H1 (cell line): ENCODE data around the gene WDFY4. TPM values are rescaled to one million over a fixed set of nuclear protein-coding genes. Genes with fewer than 3 reads are reported as not detected.

Experiments
- CTCF ChIA-PET: fragments of 300-600 bp; sonication (Branson Sonifier 250); formaldehyde crosslinking; loops from one replicate; lab custom pipeline; 2021; ENCODE audit not compliant: partially characterized antibody; lab: Charles Lee
- POLR2A ChIA-PET: fragments of 300-600 bp; sonication (Branson Sonifier 250); formaldehyde crosslinking; loops from one replicate; lab custom pipeline; 2021; ENCODE audit warnings: inconsistent platforms; ENCODE audit not compliant: partially characterized antibody; lab: Charles Lee
- DNase-seq, 2 experiments: peaks; one replicate each; pipeline versions ENCODE4 v3.0.0 to v3.0.0-alpha.2; 2010 to 2022; ENCODE audit warnings: low spot score in 2 of 2, low read depth in 1 of 2, mixed read lengths in 1 of 2
- FAIRE-seq: peaks from 2 replicates; lab custom pipeline; 2011; peaks lifted over from hg19 to GRCh38; lab: Jason Lieb, UNC
- H2AFZ ChIP-seq: 2 replicates; pipeline ENCODE4 v1.8.1; 2012; ENCODE audit warnings: low read length, inconsistent platforms
- H2AK5ac ChIP-seq: 2 replicates; pipeline ENCODE4 v1.6.1; 2013; ENCODE audit warnings: low read depth, low read length
- H2BK120ac ChIP-seq: replicated peaks from 2 replicates; pipeline ENCODE3; 2013; ENCODE audit warnings: low read depth, low read length, inconsistent platforms
- H2BK12ac ChIP-seq: 2 replicates; pipeline ENCODE4 v1.6.1; 2013; ENCODE audit warnings: low read depth, low read length
- H2BK15ac ChIP-seq: 2 replicates; pipeline ENCODE4 v1.6.1; 2013; ENCODE audit warnings: low read length
- H2BK20ac ChIP-seq: 2 replicates; pipeline ENCODE4 v1.6.1; 2013; ENCODE audit warnings: low read length
- H2BK5ac ChIP-seq: 2 replicates; pipeline ENCODE4 v1.6.1; 2013; ENCODE audit warnings: low read depth, low read length
- H3K14ac ChIP-seq: 2 replicates; pipeline ENCODE4 v1.6.1; 2013; ENCODE audit warnings: inconsistent platforms; ENCODE audit not compliant: insufficient read length
- H3K18ac ChIP-seq: 2 replicates; pipeline ENCODE4 v1.6.1; 2013; ENCODE audit warnings: low read length; ENCODE audit errors: extremely low read depth
- H3K23ac ChIP-seq: 2 replicates; pipeline ENCODE4 v1.6.1; 2013; ENCODE audit warnings: inconsistent platforms; ENCODE audit not compliant: insufficient read length
- H3K23me2 ChIP-seq: 2 replicates; pipeline ENCODE4 v1.6.1; 2013; ENCODE audit warnings: low read depth, low read length
- H3K27ac ChIP-seq: 2 replicates; pipeline ENCODE4 v1.6.1; 2011; ENCODE audit warnings: low read depth, low read length, inconsistent platforms
- H3K27me3 ChIP-seq, 4 experiments: replicated peaks in 1 of 4; 1 replicate in 1 of 4; 2 replicates in 3 of 4; pipeline versions ENCODE4 v1.6.1 to v1.8.1; 2011 to 2013; ENCODE audit warnings: low read length in 3 of 4, mild to moderate bottlenecking in 3 of 4, inconsistent platforms in 2 of 4, mixed read lengths in 2 of 4, moderate library complexity in 1 of 4; ENCODE audit not compliant: control insufficient read depth in 3 of 4, insufficient read depth in 3 of 4; ENCODE audit errors: extremely low read depth in 1 of 4
- H3K36me3 ChIP-seq, 4 experiments: 2 replicates each; pipeline versions ENCODE4 v1.6.1 to v1.8.1; 2011 to 2013; ENCODE audit warnings: mild to moderate bottlenecking in 4 of 4, low read length in 3 of 4, moderate library complexity in 2 of 4, control low read depth in 1 of 4, inconsistent platforms in 1 of 4; ENCODE audit not compliant: insufficient read depth in 4 of 4, control insufficient read depth in 2 of 4
- H3K4ac ChIP-seq: replicated peaks from 2 replicates; pipeline ENCODE3; 2013; ENCODE audit warnings: low read length, low read depth, mixed read lengths, inconsistent platforms; ENCODE audit not compliant: insufficient read length
- H3K4me1 ChIP-seq, 4 experiments: replicated peaks in 1 of 4; 1 replicate in 1 of 4; 2 replicates in 3 of 4; pipeline versions ENCODE4 v1.6.1 to v1.8.1; 2011 to 2013; ENCODE audit warnings: low read length in 3 of 4, inconsistent platforms in 2 of 4, mixed read lengths in 1 of 4; ENCODE audit not compliant: insufficient read depth in 4 of 4, control insufficient read depth in 3 of 4
- H3K4me2 ChIP-seq, 2 experiments: 2 replicates each; pipeline versions ENCODE4 v1.6.1 to v1.8.1; 2011 to 2013; ENCODE audit warnings: low read depth in 2 of 2, low read length in 2 of 2, control low read depth in 1 of 2, inconsistent platforms in 1 of 2, mild to moderate bottlenecking in 1 of 2; ENCODE audit not compliant: insufficient read depth in 1 of 2
- H3K4me3 ChIP-seq, 4 experiments: fragments of 200-600, 300-600 bp in 1 of 4; sonication (generic), shearing (Covaris generic), sonication (Bioruptor Twin) in 1 of 4; 2 replicates each; pipeline versions ENCODE4 v1.5.1 to v1.8.1; 2011 to 2016; ENCODE audit warnings: low read length in 4 of 4, low read depth in 3 of 4, control low read depth in 2 of 4, inconsistent platforms in 2 of 4, mild to moderate bottlenecking in 2 of 4, mixed read lengths in 1 of 4, moderate library complexity in 1 of 4; ENCODE audit not compliant: insufficient read depth in 2 of 4; ENCODE audit errors: extremely low read depth in 1 of 4
- H3K56ac ChIP-seq: replicated peaks from 2 replicates; pipeline ENCODE3; 2013; ENCODE audit warnings: low read depth, mild to moderate bottlenecking, mixed read lengths, low read length, inconsistent platforms; ENCODE audit not compliant: insufficient read length
- H3K79me1 ChIP-seq: 2 replicates; pipeline ENCODE4 v1.6.1; 2013; ENCODE audit warnings: low read depth, low read length, control low read depth
- H3K79me2 ChIP-seq, 2 experiments: 2 replicates each; pipeline versions ENCODE4 v1.6.1 to v1.8.1; 2012 to 2013; ENCODE audit warnings: low read length in 2 of 2, mild to moderate bottlenecking in 2 of 2, inconsistent platforms in 1 of 2; ENCODE audit not compliant: insufficient read depth in 2 of 2, control insufficient read depth in 1 of 2
- H3K9ac ChIP-seq, 4 experiments: replicated peaks in 1 of 4; 1 replicate in 1 of 4; 2 replicates in 3 of 4; pipeline versions ENCODE4 v1.6.1 to v1.8.1; 2011 to 2013; ENCODE audit warnings: low read depth in 3 of 4, low read length in 3 of 4, control low read depth in 2 of 4, mild to moderate bottlenecking in 2 of 4, moderate library complexity in 2 of 4, inconsistent platforms in 1 of 4; ENCODE audit errors: extremely low read depth in 1 of 4
- H3K9me3 ChIP-seq, 2 experiments: 2 replicates each; pipeline versions ENCODE4 v1.6.1 to v1.8.1; 2012 to 2013; ENCODE audit warnings: mild to moderate bottlenecking in 2 of 2, moderate library complexity in 2 of 2, control low read depth in 1 of 2, inconsistent platforms in 1 of 2, low read depth in 1 of 2, low read length in 1 of 2, mixed read lengths in 1 of 2; ENCODE audit not compliant: insufficient read depth in 2 of 2
- H4K20me1 ChIP-seq, 2 experiments: replicated peaks in 1 of 2; 2 replicates each; pipeline versions ENCODE3 to v1.8.1; 2011 to 2013; ENCODE audit warnings: inconsistent platforms in 2 of 2, low read length in 2 of 2, mild to moderate bottlenecking in 1 of 2; ENCODE audit not compliant: insufficient read depth in 2 of 2, control insufficient read depth in 1 of 2
- H4K5ac ChIP-seq: 2 replicates; pipeline ENCODE4 v1.6.1; 2013; ENCODE audit warnings: low read length, low read depth, mixed read lengths, inconsistent platforms; ENCODE audit not compliant: insufficient read length
- H4K8ac ChIP-seq: 2 replicates; pipeline ENCODE4 v1.8.0; 2013; ENCODE audit warnings: mild to moderate bottlenecking, moderate library complexity, low read length, inconsistent platforms; ENCODE audit not compliant: insufficient read depth; ENCODE audit errors: extremely low read depth
- H4K91ac ChIP-seq: replicated peaks from 2 replicates; pipeline ENCODE3; 2013; ENCODE audit warnings: low read length, mixed read lengths, inconsistent platforms; ENCODE audit not compliant: insufficient read length
- ATF3 ChIP-seq: IDR thresholded peaks from 2 replicates; pipeline ENCODE4 v1.6.1; 2011; ENCODE audit warnings: low read depth, mild to moderate bottlenecking, low read length; ENCODE audit not compliant: insufficient read depth
- BACH1 ChIP-seq: IDR thresholded peaks from 2 replicates; pipeline ENCODE4 v1.6.1; 2012; ENCODE audit warnings: low read length, improper control_type of control experiment
- BRCA1 ChIP-seq: IDR thresholded peaks from 2 replicates; pipeline ENCODE4 v1.6.1; 2012; ENCODE audit warnings: low read depth, low read length, improper control_type of control experiment
- CEBPB ChIP-seq: IDR thresholded peaks from 2 replicates; pipeline ENCODE4 v1.6.1; 2012; ENCODE audit warnings: low read depth, low read length
- CHD1 ChIP-seq: IDR thresholded peaks from 2 replicates; pipeline ENCODE4 v1.6.1; 2012; ENCODE audit warnings: low read depth, low read length, improper control_type of control experiment
- CTBP2 ChIP-seq: IDR thresholded peaks from 2 replicates; pipeline ENCODE4 v1.7.0; 2011; ENCODE audit warnings: borderline replicate concordance, mild to moderate bottlenecking, moderate library complexity, mixed read lengths, low read length; ENCODE audit not compliant: insufficient read depth, insufficient read length
- GABPA ChIP-seq: IDR thresholded peaks from 2 replicates; pipeline ENCODE4 v1.6.1; 2011; ENCODE audit warnings: mild to moderate bottlenecking, low read length, moderate library complexity, borderline replicate concordance; ENCODE audit not compliant: insufficient read depth
- HDAC6 ChIP-seq: IDR thresholded peaks from one replicate; pipeline ENCODE4 v1.7.1; 2012; ENCODE audit warnings: low read depth, mild to moderate bottlenecking, inconsistent platforms, low read length, moderate library complexity
- KDM5A ChIP-seq: fragments of 200-600 bp; IDR thresholded peaks from 2 replicates; pipeline ENCODE4 v1.7.1; 2012; ENCODE audit warnings: mild to moderate bottlenecking, low read length, inconsistent platforms, mixed read lengths
- POLR2A ChIP-seq, 2 experiments: IDR thresholded peaks; 1 replicate in 1 of 2; 2 replicates in 1 of 2; pipeline ENCODE4 v1.6.1; 2011; ENCODE audit warnings: low read depth in 2 of 2, low read length in 2 of 2, mild to moderate bottlenecking in 2 of 2; ENCODE audit errors: control extremely low read depth in 1 of 2
- RFX5 ChIP-seq: IDR thresholded peaks from 2 replicates; pipeline ENCODE4 v1.6.1; 2011; ENCODE audit warnings: low read depth, low read length, improper control_type of control experiment, borderline replicate concordance
- SIRT6 ChIP-seq: IDR thresholded peaks from one replicate; pipeline ENCODE4 v1.7.1; 2012; ENCODE audit warnings: low read length, inconsistent platforms
- SP4 ChIP-seq: IDR thresholded peaks from 2 replicates; pipeline ENCODE4 v1.6.1; 2012; ENCODE audit warnings: low read length, inconsistent platforms
- TCF12 ChIP-seq: IDR thresholded peaks from 2 replicates; pipeline ENCODE4 v1.6.1; 2011; ENCODE audit warnings: low read depth, mild to moderate bottlenecking, low read length
- YY1 ChIP-seq: IDR thresholded peaks from 2 replicates; pipeline ENCODE4 v1.6.1; 2011; ENCODE audit warnings: low read depth, mild to moderate bottlenecking, low read length
- WGBS, 2 experiments: shearing (Covaris generic) in 1 of 2; methylation state at CpG; one replicate each; pipeline versions ENCODE4 v1.1.6 to v1.1.7; 2013 to 2015; ENCODE audit warnings: low lambda C conversion rate in 2 of 2, mixed read lengths in 2 of 2, inconsistent platforms in 1 of 2, low coverage in 1 of 2, missing lambda C conversion rate in 1 of 2; ENCODE audit not compliant: insufficient replicate concordance in 2 of 2, insufficient coverage in 1 of 2, insufficient read length in 1 of 2; ENCODE audit errors: extremely low coverage in 1 of 2, missing lambda C conversion rate in 1 of 2; 5-methylcytosine and 5-hydroxymethylcytosine counted together
- polyA plus RNA-seq, 7 experiments: library from polyadenylated mRNA; depleted of rRNA in 3 of 7; stranded (reverse) in 5 of 7; unstranded in 2 of 7; fragments of >200 nt in 5 of 7; fragments of 200-250 nt in 2 of 7; gene quantifications; 1 replicate in 5 of 7; 2 replicates in 1 of 7; 4 replicates in 1 of 7; pipeline versions ENCODE4 v1.2.1 to v1.2.3, GENCODE V29; 2011 to 2013; ENCODE audit warnings: missing spikeins in 2 of 7, mixed read lengths in 2 of 7
- total RNA-seq: library from RNA; stranded (reverse); fragmentation: NEBNext Ultra II Directional; extraction: Animal tissue kit (Norgen Biotek cat#: 25700); gene quantifications from 2 replicates; pipeline ENCODE4 v1.2.1, GENCODE V29; 2021
- TF ChIP-seq, protein P1 (sequence below): IDR thresholded peaks from 2 replicates; pipeline ENCODE4 v1.6.1; 2012; ENCODE audit warnings: inconsistent platforms

Gene WDFY4
- total and polyA plus RNA-seq, 2 of the 8 experiments (the other 6 are each of a cell fraction or from before 2014, with no cell fraction given), result not detected

DNA sequence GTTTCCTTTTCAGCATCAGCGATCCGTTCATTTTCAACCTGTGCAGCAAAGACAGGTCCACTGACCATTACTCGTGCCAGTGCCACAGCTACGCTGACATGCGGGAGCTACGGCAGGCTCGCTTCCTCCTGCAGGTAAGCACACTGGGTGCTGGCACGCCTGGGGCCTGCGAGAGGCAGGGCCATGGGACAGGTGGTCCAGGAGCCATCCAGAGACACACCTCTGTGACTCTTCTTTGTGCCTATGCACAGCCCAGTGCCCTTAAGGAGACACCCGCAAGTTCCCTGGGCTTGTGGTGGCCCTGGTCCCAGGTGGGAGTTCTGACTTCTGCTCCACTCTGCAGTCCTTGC is 212.7 kb downstream of the WDFY4 start:
- Histone ChIP-seq H4K91ac (no peak overlapping the region), H3K27me3 (no peaks in the 10 kb centered on the region; a peak in 1 of 7 replicates), H3K14ac (no peak overlapping the region), H3K23me2 (no peaks in the 10 kb centered on the region), H2BK15ac (no peak overlapping the region), H3K4me2 (no peak overlapping the region), H3K56ac (no peak overlapping the region), H4K5ac (no peak overlapping the region), H4K8ac (no peak overlapping the region), H2AK5ac (no peak overlapping the region), H3K79me1 (no peaks in the 10 kb centered on the region), H3K23ac (no peak overlapping the region), H3K18ac (no peak overlapping the region), H4K20me1 (no peaks in the 10 kb centered on the region), H2AFZ (no peak overlapping the region), H2BK20ac (no peak overlapping the region), H3K4me1 (no peaks in the 10 kb centered on the region), H2BK5ac (no peak overlapping the region), H3K36me3 (no peaks in the 10 kb centered on the region), H2BK12ac (no peak overlapping the region), H3K9me3 (no peaks in the 10 kb centered on the region), H3K9ac (no peak overlapping the region), H3K4me3 (no peak overlapping the region), H3K27ac (no peak overlapping the region), H3K79me2 (no peaks in the 10 kb centered on the region), H3K4ac (no peak overlapping the region), H2BK120ac (no peak overlapping the region)
- no peak for DNase-seq
- ChIA-PET POLR2A (no interaction called here), CTCF (interaction anchor here (1.8 to 2.6 kb wide), 4 partner anchors 8 to 15 kb away, joined by 4 to 14 read pairs (median 8); no protein-coding TSS in a partner anchor)
- WGBS, 2 experiments, result 92% methylated on average over 10 of the region's 10 CpGs; no CpG with 5 or more reads in 1 of the 2 experiments
- no peak for FAIRE-seq
- no peak for TF ChIP-seq CTBP2
- TF ChIP-seq SIRT6, result no peak
- TF ChIP-seq BRCA1, result no peak
- TF ChIP-seq SP4, result no peak
- no peak for TF ChIP-seq POLR2A (IDR thresholded peaks at IDR 0.05; ENCODE audit: control extremely low read depth in 1 of 2, low read depth in 2 of 2, low read length in 2 of 2)
- TF ChIP-seq KDM5A, result no peak
- no peak for TF ChIP-seq CEBPB
- no peak for TF ChIP-seq RFX5
- TF ChIP-seq, protein P1, sequence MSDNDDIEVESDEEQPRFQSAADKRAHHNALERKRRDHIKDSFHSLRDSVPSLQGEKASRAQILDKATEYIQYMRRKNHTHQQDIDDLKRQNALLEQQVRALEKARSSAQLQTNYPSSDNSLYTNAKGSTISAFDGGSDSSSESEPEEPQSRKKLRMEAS, result no peak
- no peak for TF ChIP-seq TCF12
- no peak for TF ChIP-seq BACH1
- TF ChIP-seq ATF3, result no peak
- TF ChIP-seq GABPA, result no peak
- no peak for TF ChIP-seq YY1
- TF ChIP-seq CHD1, result no peak
- TF ChIP-seq HDAC6, result no peak
